Measurements from ENCODE around the gene LRRC49. TPM values are rescaled to one million over a fixed set of nuclear protein-coding genes. Genes with fewer than 3 reads are reported as not detected.

LRRC49 gene, protein sequence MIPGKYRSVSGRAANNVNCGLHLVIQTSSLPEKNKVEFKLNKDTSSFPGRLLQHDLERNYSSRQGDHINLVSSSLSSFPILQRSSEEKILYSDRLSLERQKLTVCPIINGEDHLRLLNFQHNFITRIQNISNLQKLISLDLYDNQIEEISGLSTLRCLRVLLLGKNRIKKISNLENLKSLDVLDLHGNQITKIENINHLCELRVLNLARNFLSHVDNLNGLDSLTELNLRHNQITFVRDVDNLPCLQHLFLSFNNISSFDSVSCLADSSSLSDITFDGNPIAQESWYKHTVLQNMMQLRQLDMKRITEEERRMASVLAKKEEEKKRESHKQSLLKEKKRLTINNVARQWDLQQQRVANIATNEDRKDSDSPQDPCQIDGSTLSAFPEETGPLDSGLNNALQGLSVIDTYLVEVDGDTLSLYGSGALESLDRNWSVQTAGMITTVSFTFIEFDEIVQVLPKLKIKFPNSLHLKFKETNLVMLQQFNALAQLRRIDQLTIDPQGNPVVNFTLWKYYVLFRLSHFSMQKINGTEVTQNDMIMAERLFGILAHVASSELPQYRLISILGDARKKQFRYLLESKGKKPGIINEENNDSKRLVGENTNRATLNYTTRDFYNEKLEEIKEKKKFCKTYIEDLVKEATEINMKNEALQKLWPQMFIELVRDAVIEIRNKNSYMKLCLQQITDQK
- 10 to 100 TPM in 1 of 2 donors, 1 to 10 TPM in 1; 9.8 to 13.3 TPM for total RNA-seq

GRCh38 chr15:70892002-70892911 is at the start of gene LRRC49, which contains the start of gene THAP10:
LRRC49 (plus strand) TSS chr15:70892826; CDS start chr15:70892895, 69 bp downstream.
THAP10 (minus strand) TSS chr15:70892433; CDS start chr15:70892272, 161 bp downstream.
- H3K4me3 ChIP-seq: peak within 1 kb of the TSS; percentile 72 to 80
- TF ChIP-seq POLR2AphosphoS5 (IDR thresholded peaks at IDR 0.05) (peak; percentile 88), POLR2A (IDR thresholded peaks at IDR 0.05) (peak; percentile 59)
- TF ChIP-seq, protein P1, sequence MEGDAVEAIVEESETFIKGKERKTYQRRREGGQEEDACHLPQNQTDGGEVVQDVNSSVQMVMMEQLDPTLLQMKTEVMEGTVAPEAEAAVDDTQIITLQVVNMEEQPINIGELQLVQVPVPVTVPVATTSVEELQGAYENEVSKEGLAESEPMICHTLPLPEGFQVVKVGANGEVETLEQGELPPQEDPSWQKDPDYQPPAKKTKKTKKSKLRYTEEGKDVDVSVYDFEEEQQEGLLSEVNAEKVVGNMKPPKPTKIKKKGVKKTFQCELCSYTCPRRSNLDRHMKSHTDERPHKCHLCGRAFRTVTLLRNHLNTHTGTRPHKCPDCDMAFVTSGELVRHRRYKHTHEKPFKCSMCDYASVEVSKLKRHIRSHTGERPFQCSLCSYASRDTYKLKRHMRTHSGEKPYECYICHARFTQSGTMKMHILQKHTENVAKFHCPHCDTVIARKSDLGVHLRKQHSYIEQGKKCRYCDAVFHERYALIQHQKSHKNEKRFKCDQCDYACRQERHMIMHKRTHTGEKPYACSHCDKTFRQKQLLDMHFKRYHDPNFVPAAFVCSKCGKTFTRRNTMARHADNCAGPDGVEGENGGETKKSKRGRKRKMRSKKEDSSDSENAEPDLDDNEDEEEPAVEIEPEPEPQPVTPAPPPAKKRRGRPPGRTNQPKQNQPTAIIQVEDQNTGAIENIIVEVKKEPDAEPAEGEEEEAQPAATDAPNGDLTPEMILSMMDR (IDR thresholded peaks at IDR 0.05): no peak
- intact Hi-C loops (cut with DNase I): loop anchor here (10.0 kb wide), 1 partner anchor 553 kb away; no protein-coding TSS in a partner anchor

GRCh38 chr15:70845602-70846360 is 46.8 kb upstream of the LRRC49 start:
- Histone ChIP-seq H3K9me3 (no peaks in the 10 kb centered on the region), H3K4me1 (replicated peaks) (no peaks in the 10 kb centered on the region), H3K36me3 (no peaks in the 10 kb centered on the region), H3K27ac (no peak overlapping the region), H3K4me3 (no peak overlapping the region), H3K27me3 (replicated peaks; ENCODE audit: insufficient read depth) (no peaks in the 10 kb centered on the region)
- intact Hi-C loops (cut with DNase I): no loop called here
- DNase-seq (ENCODE audit: low spot score): no peak
- 92% methylated on average over 6 of the region's 6 CpGs for WGBS
- TF ChIP-seq, protein P1 (IDR thresholded peaks at IDR 0.05): no peak
- TF ChIP-seq POLR2AphosphoS5 (IDR thresholded peaks at IDR 0.05) (no peak), POLR2A (IDR thresholded peaks at IDR 0.05) (no peak)

More at GRCh38 chr15:70892002-70892911, at the start of gene LRRC49, which contains the start of gene THAP10:
- Histone ChIP-seq H3K9me3 (no peaks in the 10 kb centered on the region), H3K36me3 (no peaks in the 10 kb centered on the region), H3K27me3 (replicated peaks; ENCODE audit: insufficient read depth) (no peaks in the 10 kb centered on the region), H3K4me1 (replicated peaks) (peaks cover 5% of the 10 kb centered on the region), H3K27ac (peak within 1 kb of the TSS; percentile 84 to 85)
- under 1% methylated on average over 55 of the region's 61 CpGs for WGBS
- DNase-seq (ENCODE audit: low spot score): peak; percentile 91

DNA sequence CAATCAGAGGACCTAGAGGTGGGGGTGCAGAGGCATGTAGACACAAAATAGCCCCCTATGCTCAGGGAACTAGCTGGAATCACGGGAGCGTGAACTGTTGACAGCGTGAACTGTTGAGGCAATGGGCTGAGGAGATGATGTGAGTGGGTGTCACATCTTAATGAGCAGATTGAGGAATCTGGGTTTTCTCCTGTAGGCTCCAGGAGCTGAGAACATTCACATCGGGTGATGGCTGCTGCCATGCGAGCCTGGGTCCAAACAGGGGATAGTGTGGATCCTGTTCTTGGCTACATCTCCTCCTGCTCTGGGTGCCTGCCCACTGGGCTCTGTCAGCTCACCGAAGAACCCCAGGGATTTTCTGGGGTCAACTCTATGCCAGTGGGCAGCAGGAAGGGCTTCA is 40.7 kb upstream of the LRRC49 start:
- Histone ChIP-seq H3K9me3 (no peaks in the 10 kb centered on the region), H3K4me3 (no peak overlapping the region), H3K27me3 (replicated peaks; ENCODE audit: insufficient read depth) (no peaks in the 10 kb centered on the region), H3K36me3 (no peaks in the 10 kb centered on the region), H3K4me1 (replicated peaks) (no peaks in the 10 kb centered on the region), H3K27ac (no peak overlapping the region)
- intact Hi-C loops (cut with DNase I): no loop called here
- no peak for DNase-seq (ENCODE audit: low spot score)
- TF ChIP-seq, protein P1 (IDR thresholded peaks at IDR 0.05): no peak
- no peak for TF ChIP-seq POLR2A (IDR thresholded peaks at IDR 0.05)
- no peak for TF ChIP-seq POLR2AphosphoS5 (IDR thresholded peaks at IDR 0.05)
- WGBS: 98% methylated on average over 6 of the region's 6 CpGs
